Jurkat, Clone E6-1 (cell line): ENCODE results near the gene C5.

Experiments
- DNase-seq: peaks from one replicate; pipeline ENCODE4 v3.0.0-alpha.2; 2011; ENCODE audit warnings: low read depth, low spot score
- H3K4me3 ChIP-seq: 2 replicates; pipeline ENCODE4 v1.5.1; 2011; ENCODE audit warnings: mild to moderate bottlenecking, low read length, control low read depth, moderate library complexity

Gene C5

DNA sequence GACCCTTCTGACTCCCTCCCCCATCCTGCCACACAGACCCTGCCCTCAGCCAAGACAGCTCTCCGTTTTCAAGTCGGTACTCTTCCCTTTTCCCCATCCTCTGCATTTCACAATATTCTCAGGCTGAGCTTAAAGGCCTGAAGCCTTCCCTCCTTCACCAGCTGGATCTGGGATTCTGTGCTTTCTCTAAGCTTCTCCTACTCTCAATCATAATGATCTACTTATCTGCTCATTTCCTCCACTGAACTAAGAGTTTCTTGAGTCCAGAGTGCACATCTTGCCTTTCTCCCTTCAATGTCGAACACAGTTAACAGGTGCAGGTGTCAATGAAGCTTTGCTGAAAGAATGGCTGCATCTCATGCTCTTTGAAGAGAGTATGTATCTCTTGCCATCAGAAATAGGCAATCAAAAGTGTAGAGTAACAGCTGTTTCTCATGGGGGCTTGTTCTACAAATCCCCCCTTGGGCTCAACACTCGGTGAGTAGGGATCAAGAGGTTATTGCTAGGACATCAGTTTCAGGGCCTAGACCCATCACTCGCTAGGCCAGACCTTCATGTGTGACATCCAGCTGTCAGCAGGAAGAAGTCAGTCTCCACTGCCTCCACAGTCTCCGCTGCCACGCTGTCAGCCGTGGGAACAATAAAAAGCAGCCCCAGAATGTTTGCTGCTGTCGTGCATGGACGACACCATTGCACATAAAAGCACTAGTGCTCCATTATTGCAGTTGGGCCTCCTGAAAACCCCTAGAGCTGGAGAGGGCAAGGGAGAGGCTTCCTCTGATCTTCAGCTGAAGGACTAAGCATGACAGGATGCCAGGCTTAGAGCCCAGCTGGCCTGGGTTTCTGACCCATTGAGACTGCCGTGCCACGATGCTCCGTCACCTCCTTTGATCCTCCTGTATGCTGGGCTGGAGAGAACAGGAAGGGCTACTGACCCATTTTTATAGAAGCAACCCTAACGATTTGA, 147.2 kb downstream of the C5 start:
- no peak overlapping the region for H3K4me3 ChIP-seq
- no peak for DNase-seq
